Measurements from ENCODE around the gene PCNX2. TPM values are rescaled to one million over a fixed set of nuclear protein-coding genes. Genes with fewer than 3 reads are reported as not detected.

Gene PCNX2
- total and polyA plus RNA-seq, 2 of the 13 experiments (the other 11 are each of a cell fraction or from before 2014, with no cell fraction given) = 0.11 to 0.42 TPM

DNA sequence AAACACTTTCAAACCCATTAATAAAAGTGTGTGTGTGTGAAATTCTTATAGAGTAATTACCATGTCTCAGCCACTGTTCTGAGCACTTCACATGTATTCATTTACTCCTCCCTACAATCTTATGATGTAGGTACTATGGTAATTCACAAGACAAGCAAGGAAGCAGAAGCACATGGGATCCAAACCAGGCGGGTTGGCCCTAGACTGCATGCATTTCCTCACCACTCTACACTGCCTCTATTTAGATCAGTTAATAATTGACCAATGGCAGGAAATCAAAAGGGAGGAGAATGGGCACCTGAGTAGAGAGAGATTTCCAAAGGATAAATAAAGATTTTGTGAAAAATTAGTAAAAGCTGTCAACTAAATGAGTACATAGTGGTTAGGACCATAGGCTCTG, 47.7 kb upstream of the PCNX2 start:
- Histone ChIP-seq H3K4me3 (replicated peaks in 1 of 3; ENCODE audit: insufficient read depth in 1 of 3, low read depth in 2 of 3, low read length in 3 of 3) (no peak overlapping the region), H3K36me3 (replicated peaks in 1 of 2; ENCODE audit: control insufficient read depth in 1 of 2, insufficient read depth in 2 of 2, low read length in 2 of 2) (no peaks in the 10 kb centered on the region), H3K9ac (ENCODE audit: insufficient read depth, low read depth, low read length) (no peak overlapping the region), H3K27me3 (ENCODE audit: control insufficient read depth in 1 of 2, insufficient read depth in 2 of 2, low read length in 2 of 2) (no peaks in the 10 kb centered on the region), H2AFZ (ENCODE audit: low read length) (no peak overlapping the region), H3K27ac (ENCODE audit: extremely low read length, insufficient read depth, low read length) (no peak overlapping the region), H3K4me2 (ENCODE audit: low read depth, low read length) (no peak overlapping the region), H3K9me3 (ENCODE audit: low read length) (no peaks in the 10 kb centered on the region), H4K20me1 (ENCODE audit: insufficient read depth, low read length) (no peaks in the 10 kb centered on the region), H3K79me2 (ENCODE audit: insufficient read depth, low read length) (no peaks in the 10 kb centered on the region), H3K4me1 (ENCODE audit: insufficient read depth, low read length) (no peaks in the 10 kb centered on the region)
- in situ Hi-C loops (cut with HindIII; ENCODE audit: extremely low pct_ligation_motif_present, low pct_unique_long_range_greater_than_20kb) (no loop called here), intact Hi-C loops (cut with micrococcal nuclease; ENCODE audit: unreplicated experiment) (no loop called here)
- TF ChIP-seq ZNF577 (CRISPR knock-in tag; IDR thresholded peaks at IDR 0.05; ENCODE audit: borderline replicate concordance, low read depth) = no peak
- no peak for TF ChIP-seq ZNF260 (CRISPR knock-in tag; IDR thresholded peaks at IDR 0.05; ENCODE audit: borderline replicate concordance, low read depth)
- TF ChIP-seq, protein P1, sequence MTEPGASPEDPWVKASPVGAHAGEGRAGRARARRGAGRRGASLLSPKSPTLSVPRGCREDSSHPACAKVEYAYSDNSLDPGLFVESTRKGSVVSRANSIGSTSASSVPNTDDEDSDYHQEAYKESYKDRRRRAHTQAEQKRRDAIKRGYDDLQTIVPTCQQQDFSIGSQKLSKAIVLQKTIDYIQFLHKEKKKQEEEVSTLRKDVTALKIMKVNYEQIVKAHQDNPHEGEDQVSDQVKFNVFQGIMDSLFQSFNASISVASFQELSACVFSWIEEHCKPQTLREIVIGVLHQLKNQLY (CRISPR knock-in tag; IDR thresholded peaks at IDR 0.05) = no peak
- TF ChIP-seq, protein P2, sequence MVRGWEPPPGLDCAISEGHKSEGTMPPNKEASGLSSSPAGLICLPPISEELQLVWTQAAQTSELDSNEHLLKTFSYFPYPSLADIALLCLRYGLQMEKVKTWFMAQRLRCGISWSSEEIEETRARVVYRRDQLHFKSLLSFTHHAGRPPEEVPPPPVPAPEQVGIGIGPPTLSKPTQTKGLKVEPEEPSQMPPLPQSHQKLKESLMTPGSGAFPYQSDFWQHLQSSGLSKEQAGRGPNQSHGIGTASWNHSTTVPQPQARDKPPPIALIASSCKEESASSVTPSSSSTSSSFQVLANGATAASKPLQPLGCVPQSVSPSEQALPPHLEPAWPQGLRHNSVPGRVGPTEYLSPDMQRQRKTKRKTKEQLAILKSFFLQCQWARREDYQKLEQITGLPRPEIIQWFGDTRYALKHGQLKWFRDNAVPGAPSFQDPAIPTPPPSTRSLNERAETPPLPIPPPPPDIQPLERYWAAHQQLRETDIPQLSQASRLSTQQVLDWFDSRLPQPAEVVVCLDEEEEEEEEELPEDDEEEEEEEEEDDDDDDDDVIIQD (CRISPR knock-in tag; IDR thresholded peaks at IDR 0.05; ENCODE audit: low read depth) = no peak
- no peak for TF ChIP-seq ERF (CRISPR knock-in tag; IDR thresholded peaks at IDR 0.05)
- TF ChIP-seq ZBTB8A (CRISPR knock-in tag; IDR thresholded peaks at IDR 0.05; ENCODE audit: borderline replicate concordance, low read depth) = no peak
- TF ChIP-seq KLF15 (CRISPR knock-in tag; IDR thresholded peaks at IDR 0.05; ENCODE audit: borderline replicate concordance) = no peak
- ATAC-seq (no peak), FAIRE-seq (no peak), DNase-seq (ENCODE audit: low spot score) (no peak)
- POLR2A ChIA-PET = no interaction called here
- 0% methylated on average over 1 of the region's 1 CpG for WGBS (ENCODE audit: low lambda C conversion rate)
- CTCF ChIA-PET (ENCODE audit: low intra/inter-chr PET ratio, low total read pairs) = no interaction called here
- no TSS peak for BruUV-seq (replicated peaks)

DNA sequence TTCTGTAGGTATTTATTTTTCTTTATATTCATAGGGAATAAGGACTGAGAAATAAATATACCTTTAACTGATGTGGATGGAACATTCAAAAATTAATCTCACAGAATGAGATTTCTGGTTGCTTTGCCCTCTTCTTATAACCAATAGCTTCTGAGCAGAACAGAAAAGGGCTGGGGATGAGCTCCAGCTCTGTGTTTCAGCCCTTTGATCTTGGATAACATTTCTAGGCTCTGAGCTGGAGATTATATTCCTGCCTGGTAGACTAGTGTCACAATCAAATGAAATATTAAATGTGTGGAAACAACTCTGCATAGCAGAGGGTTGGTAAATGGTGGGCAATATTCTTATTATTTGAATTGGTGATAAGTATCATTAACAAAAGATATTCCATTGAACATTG, 46.6 kb upstream of the PCNX2 start:
- Histone ChIP-seq H4K20me1 (ENCODE audit: insufficient read depth, low read length) (no peaks in the 10 kb centered on the region), H2AFZ (ENCODE audit: low read length) (no peak overlapping the region), H3K27me3 (ENCODE audit: control insufficient read depth in 1 of 2, insufficient read depth in 2 of 2, low read length in 2 of 2) (no peaks in the 10 kb centered on the region), H3K4me1 (ENCODE audit: insufficient read depth, low read length) (no peaks in the 10 kb centered on the region), H3K79me2 (ENCODE audit: insufficient read depth, low read length) (no peaks in the 10 kb centered on the region), H3K36me3 (replicated peaks in 1 of 2; ENCODE audit: control insufficient read depth in 1 of 2, insufficient read depth in 2 of 2, low read length in 2 of 2) (no peaks in the 10 kb centered on the region), H3K9ac (ENCODE audit: insufficient read depth, low read depth, low read length) (no peak overlapping the region), H3K9me3 (ENCODE audit: low read length) (no peaks in the 10 kb centered on the region), H3K27ac (ENCODE audit: extremely low read length, insufficient read depth, low read length) (no peak overlapping the region), H3K4me2 (ENCODE audit: low read depth, low read length) (no peak overlapping the region), H3K4me3 (replicated peaks in 1 of 3; ENCODE audit: insufficient read depth in 1 of 3, low read depth in 2 of 3, low read length in 3 of 3) (no peak overlapping the region)
- no peak for FAIRE-seq
- no TSS peak for BruUV-seq (replicated peaks)
- DNase-seq (ENCODE audit: low spot score) = no peak
- no peak for ATAC-seq
- in situ Hi-C loops (cut with HindIII; ENCODE audit: extremely low pct_ligation_motif_present, low pct_unique_long_range_greater_than_20kb) (no loop called here), intact Hi-C loops (cut with micrococcal nuclease; ENCODE audit: unreplicated experiment) (no loop called here)
- POLR2A ChIA-PET = no interaction called here
- CTCF ChIA-PET (ENCODE audit: low intra/inter-chr PET ratio, low total read pairs) = no interaction called here
- TF ChIP-seq ZBTB21 (CRISPR knock-in tag; IDR thresholded peaks at IDR 0.05) = no peak
- TF ChIP-seq CENPX (CRISPR knock-in tag; IDR thresholded peaks at IDR 0.05) = no peak
- no peak for TF ChIP-seq MEIS2 (CRISPR knock-in tag; IDR thresholded peaks at IDR 0.05)
- TF ChIP-seq FLYWCH1 (CRISPR knock-in tag; IDR thresholded peaks at IDR 0.05) = no peak
- no peak for TF ChIP-seq ZNF616 (CRISPR knock-in tag; IDR thresholded peaks at IDR 0.05; ENCODE audit: low read depth)
- no peak for TF ChIP-seq ZNF737 (CRISPR knock-in tag; IDR thresholded peaks at IDR 0.05; ENCODE audit: borderline replicate concordance)
- TF ChIP-seq, protein P3, sequence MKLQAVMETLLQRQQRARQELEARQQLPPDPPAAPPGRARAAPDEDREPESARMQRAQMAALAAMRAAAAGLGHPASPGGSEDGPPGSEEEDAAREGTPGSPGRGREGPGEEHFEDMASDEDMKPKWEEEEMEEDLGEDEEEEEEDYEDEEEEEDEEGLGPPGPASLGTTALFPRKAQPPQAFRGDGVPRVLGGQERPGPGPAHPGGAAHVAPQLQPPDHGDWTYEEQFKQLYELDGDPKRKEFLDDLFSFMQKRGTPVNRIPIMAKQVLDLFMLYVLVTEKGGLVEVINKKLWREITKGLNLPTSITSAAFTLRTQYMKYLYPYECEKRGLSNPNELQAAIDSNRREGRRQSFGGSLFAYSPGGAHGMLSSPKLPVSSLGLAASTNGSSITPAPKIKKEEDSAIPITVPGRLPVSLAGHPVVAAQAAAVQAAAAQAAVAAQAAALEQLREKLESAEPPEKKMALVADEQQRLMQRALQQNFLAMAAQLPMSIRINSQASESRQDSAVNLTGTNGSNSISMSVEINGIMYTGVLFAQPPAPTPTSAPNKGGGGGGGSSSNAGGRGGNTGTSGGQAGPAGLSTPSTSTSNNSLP (IDR thresholded peaks at IDR 0.05; ENCODE audit: low read depth, low read length) = no peak
